Measurements from ENCODE around the gene R3HDM1. TPM values are rescaled to one million over a fixed set of nuclear protein-coding genes. Genes with fewer than 3 reads are reported as not detected.
"Not testable (repeated sequence)": the region's sequence is repeated elsewhere in the genome, so short reads cannot be mapped to it uniquely, and the experiment has no call there.

The R3HDM1 gene
- total RNA-seq, 1 donor from 2014 or later: 44.7 TPM

GRCh38 chr2:135532581-135532980, 1.3 kb downstream of the R3HDM1 start:
- no peaks in the 10 kb centered on the region for H3K9me3 ChIP-seq (ENCODE audit: insufficient read depth, low read depth, low read length)
- peaks cover 2% of the 10 kb centered on the region for H3K4me1 ChIP-seq (ENCODE audit: insufficient read depth, low read length)
- no peaks in the 10 kb centered on the region for H3K27me3 ChIP-seq (ENCODE audit: insufficient read depth, low read length)
- no peaks in the 10 kb centered on the region for H3K36me3 ChIP-seq (ENCODE audit: insufficient read depth, low read length)
- peak overlapping the region; percentile 27 for H3K4me3 ChIP-seq (ENCODE audit: insufficient read depth, low read depth, low read length)
- no peak overlapping the region for H3K4me3 Mint-ChIP-seq (ENCODE audit: unreplicated experiment)
- no peak overlapping the region for H3K27ac ChIP-seq (ENCODE audit: low read depth, low read length)
- peaks cover 7% of the 10 kb centered on the region for H4K20me1 ChIP-seq (ENCODE audit: insufficient read depth, low read length)
- H3K27ac Mint-ChIP-seq (ENCODE audit: unreplicated experiment): no peak overlapping the region
- no peak overlapping the region for H2AFZ ChIP-seq (ENCODE audit: low read depth, low read length)
- DNase-seq (ENCODE audit: low read depth) (no peak), FAIRE-seq (no peak)
- peak overlapping the region; percentile 93 for H3K4me2 ChIP-seq (ENCODE audit: low read length)
- no peaks in the 10 kb centered on the region for H3K36me3 Mint-ChIP-seq (ENCODE audit: low read depth, unreplicated experiment)
- H3K27me3 Mint-ChIP-seq (ENCODE audit: low read depth, unreplicated experiment): no peaks in the 10 kb centered on the region
- H3K79me2 ChIP-seq (ENCODE audit: insufficient read depth, low read length): peaks cover 72% of the 10 kb centered on the region
- H3K9me3 Mint-ChIP-seq (ENCODE audit: unreplicated experiment): no peaks in the 10 kb centered on the region
- TF ChIP-seq, protein P1, sequence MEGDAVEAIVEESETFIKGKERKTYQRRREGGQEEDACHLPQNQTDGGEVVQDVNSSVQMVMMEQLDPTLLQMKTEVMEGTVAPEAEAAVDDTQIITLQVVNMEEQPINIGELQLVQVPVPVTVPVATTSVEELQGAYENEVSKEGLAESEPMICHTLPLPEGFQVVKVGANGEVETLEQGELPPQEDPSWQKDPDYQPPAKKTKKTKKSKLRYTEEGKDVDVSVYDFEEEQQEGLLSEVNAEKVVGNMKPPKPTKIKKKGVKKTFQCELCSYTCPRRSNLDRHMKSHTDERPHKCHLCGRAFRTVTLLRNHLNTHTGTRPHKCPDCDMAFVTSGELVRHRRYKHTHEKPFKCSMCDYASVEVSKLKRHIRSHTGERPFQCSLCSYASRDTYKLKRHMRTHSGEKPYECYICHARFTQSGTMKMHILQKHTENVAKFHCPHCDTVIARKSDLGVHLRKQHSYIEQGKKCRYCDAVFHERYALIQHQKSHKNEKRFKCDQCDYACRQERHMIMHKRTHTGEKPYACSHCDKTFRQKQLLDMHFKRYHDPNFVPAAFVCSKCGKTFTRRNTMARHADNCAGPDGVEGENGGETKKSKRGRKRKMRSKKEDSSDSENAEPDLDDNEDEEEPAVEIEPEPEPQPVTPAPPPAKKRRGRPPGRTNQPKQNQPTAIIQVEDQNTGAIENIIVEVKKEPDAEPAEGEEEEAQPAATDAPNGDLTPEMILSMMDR (IDR thresholded peaks at IDR 0.05; ENCODE audit: insufficient read depth, low read depth, low read length): no peak
- TF ChIP-seq EZH2 (IDR thresholded peaks at IDR 0.05; ENCODE audit: insufficient read depth, low read length): no peak
- H3K9ac ChIP-seq (ENCODE audit: low read length): peak overlapping the region; percentile 31
- H3K4me1 Mint-ChIP-seq (ENCODE audit: low read depth, unreplicated experiment): peaks cover 3% of the 10 kb centered on the region

GRCh38 chr2:135533545-135533944, 2.3 kb downstream of the R3HDM1 start:
- not testable (repeated sequence) for H3K27me3 ChIP-seq (ENCODE audit: insufficient read depth, low read length); H3K9ac ChIP-seq (ENCODE audit: low read length); H3K9me3 ChIP-seq (ENCODE audit: insufficient read depth, low read depth, low read length); H3K27ac Mint-ChIP-seq (ENCODE audit: unreplicated experiment); H3K4me2 ChIP-seq (ENCODE audit: low read length); H3K4me3 ChIP-seq (ENCODE audit: insufficient read depth, low read depth, low read length); FAIRE-seq; DNase-seq (ENCODE audit: low read depth); H3K9me3 Mint-ChIP-seq (ENCODE audit: unreplicated experiment); H3K27ac ChIP-seq (ENCODE audit: low read depth, low read length); H3K36me3 Mint-ChIP-seq (ENCODE audit: low read depth, unreplicated experiment); H2AFZ ChIP-seq (ENCODE audit: low read depth, low read length); H3K4me1 Mint-ChIP-seq (ENCODE audit: low read depth, unreplicated experiment); H3K4me1 ChIP-seq (ENCODE audit: insufficient read depth, low read length); H3K27me3 Mint-ChIP-seq (ENCODE audit: low read depth, unreplicated experiment); H3K36me3 ChIP-seq (ENCODE audit: insufficient read depth, low read length)
- H3K4me3 Mint-ChIP-seq (ENCODE audit: unreplicated experiment): peak overlapping the region; percentile 45
- Histone ChIP-seq H3K79me2 (ENCODE audit: insufficient read depth, low read length) (peaks cover 73% of the 10 kb centered on the region), H4K20me1 (ENCODE audit: insufficient read depth, low read length) (peaks cover 12% of the 10 kb centered on the region)

GRCh38 chr2:135546436-135546835, 15.2 kb downstream of the R3HDM1 start:
- no peak for FAIRE-seq

More at GRCh38 chr2:135546436-135546835, 15.2 kb downstream of the R3HDM1 start:
- Mint-ChIP-seq H3K4me3 (ENCODE audit: unreplicated experiment) (no peak overlapping the region), H3K9me3 (ENCODE audit: unreplicated experiment) (no peaks in the 10 kb centered on the region), H3K27me3 (ENCODE audit: low read depth, unreplicated experiment) (no peaks in the 10 kb centered on the region), H3K36me3 (ENCODE audit: low read depth, unreplicated experiment) (no peaks in the 10 kb centered on the region), H3K27ac (ENCODE audit: unreplicated experiment) (no peak overlapping the region), H3K4me1 (ENCODE audit: low read depth, unreplicated experiment) (no peaks in the 10 kb centered on the region)
- Histone ChIP-seq H4K20me1 (ENCODE audit: insufficient read depth, low read length) (peaks cover 11% of the 10 kb centered on the region), H3K9me3 (ENCODE audit: insufficient read depth, low read depth, low read length) (no peaks in the 10 kb centered on the region), H2AFZ (ENCODE audit: low read depth, low read length) (no peak overlapping the region), H3K27me3 (ENCODE audit: insufficient read depth, low read length) (no peaks in the 10 kb centered on the region), H3K27ac (ENCODE audit: low read depth, low read length) (no peak overlapping the region), H3K4me1 (ENCODE audit: insufficient read depth, low read length) (no peaks in the 10 kb centered on the region), H3K79me2 (ENCODE audit: insufficient read depth, low read length) (peaks cover 64% of the 10 kb centered on the region), H3K9ac (ENCODE audit: low read length) (no peak overlapping the region), H3K4me3 (ENCODE audit: insufficient read depth, low read depth, low read length) (no peak overlapping the region), H3K36me3 (ENCODE audit: insufficient read depth, low read length) (no peaks in the 10 kb centered on the region), H3K4me2 (ENCODE audit: low read length) (no peak overlapping the region)
- no peak for DNase-seq (ENCODE audit: low read depth)
- TF ChIP-seq, protein P1 (IDR thresholded peaks at IDR 0.05; ENCODE audit: insufficient read depth, low read depth, low read length): no peak
- TF ChIP-seq EZH2 (IDR thresholded peaks at IDR 0.05; ENCODE audit: insufficient read depth, low read length): no peak

Measured in astrocyte (in vitro differentiated cells and primary cell).